Putamen (tissue), 1 donor: ENCODE data around the gene AGAP2.

ENCODE experiments used
- DNase-seq: peaks from one replicate; pipeline ENCODE4 v3.0.0-alpha.2; 2016; ENCODE audit warnings: low spot score

The AGAP2 gene

GRCh38 chr12:57735952-57736740 is 2.4 kb downstream of the AGAP2 start:
- no peak for DNase-seq

- no peak for DNase-seq
Measured at GRCh38 chr12:57735198-57735855, 3.2 kb downstream of the AGAP2 start.

GRCh38 chr12:57734591-57734990 is 4.0 kb downstream of the AGAP2 start:
- no peak for DNase-seq

GRCh38 chr12:57733928-57734327 is 4.6 kb downstream of the AGAP2 start:
- no peak for DNase-seq

GRCh38 chr12:57732726-57733593 is 5.6 kb downstream of the AGAP2 start:
- DNase-seq: no peak

- DNase-seq: no peak
Measured at GRCh38 chr12:57732270-57732669, 6.3 kb downstream of the AGAP2 start.

GRCh38 chr12:57731411-57732080 is 7.0 kb downstream of the AGAP2 start:
- DNase-seq: no peak

- no peak for DNase-seq
Measured at GRCh38 chr12:57730336-57731067, 8.0 kb downstream of the AGAP2 start.

GRCh38 chr12:57729321-57729844 is 9.2 kb downstream of the AGAP2 start:
- DNase-seq: no peak

- no peak for DNase-seq
Measured at GRCh38 chr12:57727758-57728395, 10.7 kb downstream of the AGAP2 start.

- no peak for DNase-seq
Measured at GRCh38 chr12:57726884-57727757, 11.4 kb downstream of the AGAP2 start.

- no peak for DNase-seq
Measured at GRCh38 chr12:57726151-57726883, 12.2 kb downstream of the AGAP2 start.

- DNase-seq: no peak
Measured at GRCh38 chr12:57725851-57726150, 12.7 kb downstream of the AGAP2 start.

GRCh38 chr12:57724936-57725740 is 13.4 kb downstream of the AGAP2 start:
- DNase-seq: no peak

- no peak for DNase-seq
Measured at GRCh38 chr12:57724003-57724935, 14.3 kb downstream of the AGAP2 start.

- DNase-seq: no peak
Measured at GRCh38 chr12:57723630-57723962, 14.9 kb downstream of the AGAP2 start.
